Kasumi-1 (cell line): ENCODE measurements around the gene BMERB1.
A peak's percentile ranks its signal among the peaks of the same experiment; 100 is the strongest.

Experiments used
- DNase-seq, 2 experiments: peaks; one replicate each; lab custom pipeline; 2025; lab: John Stamatoyannopoulos, UW

Gene BMERB1

GRCh38 chr16:15498427-15499175 is 64.2 kb downstream of the BMERB1 start:
- DNase-seq, result no peak

GRCh38 chr16:15502041-15502725 is 67.8 kb downstream of the BMERB1 start:
- DNase-seq, result peak in 1 of 2 experiments; percentile 1

GRCh38 chr16:15506441-15506840 is 72.1 kb downstream of the BMERB1 start:
- DNase-seq, result no peak

GRCh38 chr16:15507301-15507958 is 73.0 kb downstream of the BMERB1 start:
- DNase-seq, result no peak

GRCh38 chr16:15507959-15508627 is 73.7 kb downstream of the BMERB1 start:
- no peak for DNase-seq

GRCh38 chr16:15509051-15509592 is 74.7 kb downstream of the BMERB1 start:
- DNase-seq, result no peak

- DNase-seq, result no peak
These were observed 75.5 kb downstream of the BMERB1 start for GRCh38 chr16:15509593-15510535.

GRCh38 chr16:15510992-15511391 is 76.6 kb downstream of the BMERB1 start:
- DNase-seq, result no peak

GRCh38 chr16:15511759-15512487 is 77.5 kb downstream of the BMERB1 start:
- no peak for DNase-seq

- DNase-seq, result no peak
These were observed 78.8 kb downstream of the BMERB1 start for GRCh38 chr16:15513156-15513555.

- DNase-seq, result no peak
These were observed 81.6 kb downstream of the BMERB1 start for GRCh38 chr16:15515992-15516391.

- DNase-seq, result no peak
These were observed 82.2 kb downstream of the BMERB1 start for GRCh38 chr16:15516609-15517008.

GRCh38 chr16:15517743-15518377 is 83.5 kb downstream of the BMERB1 start:
- DNase-seq, result no peak

- DNase-seq, result no peak
These were observed 84.3 kb downstream of the BMERB1 start for GRCh38 chr16:15518381-15519351.

- DNase-seq, result no peak
These were observed 85.4 kb downstream of the BMERB1 start for GRCh38 chr16:15519790-15520189.

GRCh38 chr16:15521390-15521757 is 87.0 kb downstream of the BMERB1 start:
- DNase-seq, result no peak

GRCh38 chr16:15521758-15522509 is 87.5 kb downstream of the BMERB1 start:
- no peak for DNase-seq

- peak in 1 of 2 experiments; percentile 4 for DNase-seq
These were observed 88.7 kb downstream of the BMERB1 start for GRCh38 chr16:15523092-15523541.
